Transverse colon (tissue), 4 donors: Measurements from ENCODE around the gene DISC1.

Experiments
- EP300 ChIP-seq: sonication (generic); formaldehyde crosslinking; IDR thresholded peaks from one replicate; pipeline ENCODE4 v1.6.1; 2017; ENCODE audit warnings: antibody characterized with exemption, low read depth
- POLR2A ChIP-seq: fragments of 450-650 bp; IDR thresholded peaks from one replicate; pipeline ENCODE4 v1.6.1; 2016; ENCODE audit warnings: antibody characterized with exemption, mild to moderate bottlenecking, moderate library complexity
- POLR2AphosphoS5 ChIP-seq, 3 donors: sonication (generic); formaldehyde crosslinking; IDR thresholded peaks; one replicate each; pipeline ENCODE4 v1.6.1; 2016; ENCODE audit warnings: antibody characterized with exemption in 3 of 3
- TF ChIP-seq, protein P1 (sequence below), 5 experiments: fragments of 200-600 bp in 3 of 5; fragments of 450-650 bp in 2 of 5; sonication (generic) in 3 of 5; IDR thresholded peaks; 1 replicate in 2 of 5; 2 replicates in 3 of 5; pipeline ENCODE4 v1.5.1; 2016 to 2017; ENCODE audit warnings: antibody characterized with exemption in 5 of 5, inconsistent platforms in 3 of 5, mild to moderate bottlenecking in 2 of 5, moderate library complexity in 1 of 5

DNA sequence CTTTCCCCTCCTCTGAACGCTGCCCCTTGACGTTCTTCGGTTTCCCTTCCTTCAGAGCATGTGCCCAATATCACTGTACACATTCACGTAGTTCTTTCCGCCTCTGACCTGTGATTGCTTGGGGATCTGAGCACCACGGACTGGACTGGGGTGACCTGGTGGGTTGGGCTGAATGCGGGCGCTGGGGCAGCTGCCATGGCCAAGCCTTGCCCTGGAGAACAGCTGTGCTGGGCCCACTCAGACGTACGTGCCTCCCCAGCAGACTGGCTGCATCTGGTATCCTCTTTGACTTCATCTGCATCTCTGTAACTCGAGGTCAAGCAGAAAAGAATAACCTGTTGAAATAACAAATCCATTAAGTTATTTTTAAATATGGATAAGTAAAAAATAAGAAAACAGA is 35.1 kb upstream of the DISC1 start:
- TF ChIP-seq POLR2A: no peak
- TF ChIP-seq, protein P1, sequence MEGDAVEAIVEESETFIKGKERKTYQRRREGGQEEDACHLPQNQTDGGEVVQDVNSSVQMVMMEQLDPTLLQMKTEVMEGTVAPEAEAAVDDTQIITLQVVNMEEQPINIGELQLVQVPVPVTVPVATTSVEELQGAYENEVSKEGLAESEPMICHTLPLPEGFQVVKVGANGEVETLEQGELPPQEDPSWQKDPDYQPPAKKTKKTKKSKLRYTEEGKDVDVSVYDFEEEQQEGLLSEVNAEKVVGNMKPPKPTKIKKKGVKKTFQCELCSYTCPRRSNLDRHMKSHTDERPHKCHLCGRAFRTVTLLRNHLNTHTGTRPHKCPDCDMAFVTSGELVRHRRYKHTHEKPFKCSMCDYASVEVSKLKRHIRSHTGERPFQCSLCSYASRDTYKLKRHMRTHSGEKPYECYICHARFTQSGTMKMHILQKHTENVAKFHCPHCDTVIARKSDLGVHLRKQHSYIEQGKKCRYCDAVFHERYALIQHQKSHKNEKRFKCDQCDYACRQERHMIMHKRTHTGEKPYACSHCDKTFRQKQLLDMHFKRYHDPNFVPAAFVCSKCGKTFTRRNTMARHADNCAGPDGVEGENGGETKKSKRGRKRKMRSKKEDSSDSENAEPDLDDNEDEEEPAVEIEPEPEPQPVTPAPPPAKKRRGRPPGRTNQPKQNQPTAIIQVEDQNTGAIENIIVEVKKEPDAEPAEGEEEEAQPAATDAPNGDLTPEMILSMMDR (IDR thresholded peaks at IDR 0.05): no peak
- no peak for TF ChIP-seq POLR2AphosphoS5 (IDR thresholded peaks at IDR 0.05)
- TF ChIP-seq EP300: no peak
